ENCODE results near the gene GLCE. TPM values are rescaled to one million over a fixed set of nuclear protein-coding genes. Genes with fewer than 3 reads are reported as not detected.
"Not testable (repeated sequence)": the region's sequence is repeated elsewhere in the genome, so short reads cannot be mapped to it uniquely, and the experiment has no call there.

The GLCE gene
- polyA plus RNA-seq, 3 donors, result 42.4 to 48.3 (median 44.7) TPM

DNA sequence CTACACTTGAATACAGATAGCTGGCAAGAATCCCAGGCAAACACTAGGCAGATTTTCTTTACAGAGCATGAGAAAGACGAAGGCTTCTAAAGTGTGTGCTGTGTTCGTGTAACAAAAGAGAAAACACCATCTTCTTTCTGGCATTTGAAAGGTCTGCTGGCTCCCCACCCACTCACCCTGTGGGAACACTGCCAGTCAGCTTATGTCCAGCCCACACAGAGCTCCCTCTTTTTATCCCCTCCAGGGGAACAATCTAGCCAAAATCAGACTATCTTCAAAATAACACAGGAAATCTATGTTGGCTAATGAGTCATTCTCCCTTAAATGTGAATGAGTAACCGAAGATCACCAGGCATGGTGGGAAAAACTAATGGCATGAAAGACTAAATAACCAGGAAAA lies 92.7 kb downstream of the GLCE start:
- no peak for DNase-seq

DNA sequence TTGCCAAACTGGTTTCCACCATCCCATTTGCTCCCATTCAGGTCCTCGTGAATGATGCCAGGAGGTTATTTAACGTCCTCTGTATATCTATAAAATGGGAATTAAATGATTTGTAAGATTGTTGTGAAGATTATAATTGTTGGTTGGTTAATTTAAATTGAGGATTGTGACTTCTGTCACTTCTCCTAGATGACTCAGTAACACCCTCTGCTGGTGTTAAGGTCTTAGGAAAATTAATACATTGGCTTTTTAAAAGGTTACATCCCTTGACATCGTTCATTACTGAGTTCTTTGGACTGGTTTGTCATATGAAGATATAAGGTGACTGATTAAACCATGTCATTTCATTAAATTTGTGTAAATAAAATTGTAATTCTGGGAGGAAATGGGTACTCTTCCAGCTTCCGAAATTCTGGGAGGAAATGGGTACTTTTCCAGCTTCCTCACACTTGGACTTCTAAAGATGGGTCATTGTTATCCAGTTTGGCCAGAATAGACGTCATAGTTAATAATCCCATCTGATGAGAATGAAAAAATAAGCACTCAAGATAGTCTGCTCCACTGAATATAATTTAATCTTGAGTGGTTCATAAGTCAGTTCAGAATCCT lies 105.0 kb downstream of the GLCE start:
- no peak for DNase-seq

DNA sequence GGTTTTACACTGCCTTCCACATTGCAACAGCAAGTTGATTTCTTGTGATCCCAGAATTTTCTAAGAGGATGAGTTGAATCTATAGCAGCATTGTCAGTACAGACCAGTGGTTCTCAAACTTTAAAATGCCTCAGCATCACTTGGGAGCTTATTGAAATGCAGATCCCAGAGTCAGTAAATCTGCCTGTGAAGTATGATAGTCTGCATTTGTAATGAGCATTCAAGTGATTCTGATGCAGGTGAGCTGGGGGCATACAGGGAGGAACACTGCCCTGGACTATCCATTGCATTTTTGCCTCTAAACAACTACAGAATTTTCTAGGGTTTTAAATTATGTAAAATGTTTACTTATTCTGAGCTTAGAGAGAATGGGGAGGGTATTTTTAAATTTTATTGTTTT lies 110.8 kb downstream of the GLCE start:
- no peak for DNase-seq

GRCh38 chr15:69272139-69272538 lies 111.7 kb downstream of the GLCE start:
- DNase-seq, result no peak

GRCh38 chr15:69272891-69273290 lies 112.5 kb downstream of the GLCE start:
- DNase-seq, result no peak

DNA sequence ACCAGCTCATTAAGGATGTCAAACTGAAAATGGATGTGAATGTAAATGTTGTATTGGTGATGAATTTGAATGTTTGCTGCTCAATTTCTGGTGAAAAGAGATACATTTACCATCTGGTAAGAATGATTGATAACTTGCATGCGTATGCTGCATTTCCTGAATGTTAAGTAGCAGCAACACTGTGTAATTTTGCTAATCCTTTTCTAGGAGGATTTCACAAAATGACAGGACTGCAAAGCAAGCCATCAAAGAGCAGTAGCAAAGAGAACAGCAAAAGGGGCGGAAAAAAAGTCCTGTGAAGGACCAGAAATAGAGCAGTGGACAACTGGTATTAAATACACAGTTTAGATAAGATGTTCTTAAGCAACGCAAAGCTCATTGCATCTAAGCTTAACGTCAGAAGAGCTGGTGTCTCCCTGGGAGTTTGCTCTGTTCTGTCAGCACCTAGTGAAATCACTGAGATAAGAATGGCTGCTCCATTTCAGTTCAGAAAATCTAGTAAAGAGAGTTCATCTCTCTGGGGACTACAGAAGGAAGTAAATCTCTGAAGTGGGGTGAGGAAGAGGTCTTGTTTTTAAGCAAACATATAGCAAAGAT lies 114.7 kb downstream of the GLCE start:
- no peak for DNase-seq

DNA sequence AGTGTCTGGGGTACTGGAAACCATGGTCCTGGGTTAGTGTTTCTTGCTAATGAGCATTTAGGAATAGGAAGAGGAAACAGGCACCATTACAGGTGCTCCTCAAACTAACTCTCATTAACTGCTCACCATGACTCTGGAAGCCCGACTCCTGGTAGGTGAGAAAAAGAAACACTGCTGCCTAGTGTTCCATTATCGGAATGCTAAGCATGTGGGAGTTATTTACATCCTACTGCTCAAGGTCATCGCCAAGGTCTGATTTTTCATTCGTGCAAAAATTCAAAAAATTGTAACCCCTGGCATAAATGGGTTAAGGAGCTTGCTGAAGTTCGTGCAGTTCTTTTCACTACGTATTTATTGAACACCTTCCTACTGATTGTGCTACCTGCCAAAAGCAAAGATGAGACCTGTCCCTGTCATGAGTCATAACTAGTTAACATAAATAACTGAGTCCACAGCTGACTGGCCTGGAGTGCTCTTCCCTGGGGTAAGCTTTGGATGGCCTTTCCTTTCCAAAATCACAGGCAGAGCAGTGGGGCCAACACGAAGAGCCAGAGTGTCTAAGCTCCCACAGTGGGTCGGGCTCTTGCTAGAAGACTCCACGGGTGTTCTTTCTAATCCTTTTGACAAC lies 115.6 kb downstream of the GLCE start:
- no peak for DNase-seq

DNA sequence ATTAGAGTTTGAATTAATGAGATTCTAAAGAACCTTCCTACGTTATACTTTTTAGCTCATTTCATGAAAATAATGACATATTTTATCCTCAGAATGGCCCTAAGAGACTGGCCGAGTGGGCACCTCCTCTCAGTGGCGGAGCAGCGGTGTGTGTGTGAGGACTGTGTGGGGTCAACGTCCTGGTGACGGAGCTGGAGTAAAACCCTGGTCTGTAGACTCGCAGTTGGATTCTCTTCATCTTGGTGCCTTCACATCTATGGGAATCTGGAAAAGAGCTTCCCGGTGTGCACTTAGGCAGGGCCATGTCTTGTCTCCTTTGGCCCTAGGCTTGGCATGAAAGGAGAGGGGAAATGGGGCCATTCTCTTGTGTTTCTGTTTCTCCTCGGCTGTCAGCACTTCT lies 116.9 kb downstream of the GLCE start:
- DNase-seq, result no peak

- DNase-seq, result no peak
These were observed 119.2 kb downstream of the GLCE start for GRCh38 chr15:69279636-69280035.

DNA sequence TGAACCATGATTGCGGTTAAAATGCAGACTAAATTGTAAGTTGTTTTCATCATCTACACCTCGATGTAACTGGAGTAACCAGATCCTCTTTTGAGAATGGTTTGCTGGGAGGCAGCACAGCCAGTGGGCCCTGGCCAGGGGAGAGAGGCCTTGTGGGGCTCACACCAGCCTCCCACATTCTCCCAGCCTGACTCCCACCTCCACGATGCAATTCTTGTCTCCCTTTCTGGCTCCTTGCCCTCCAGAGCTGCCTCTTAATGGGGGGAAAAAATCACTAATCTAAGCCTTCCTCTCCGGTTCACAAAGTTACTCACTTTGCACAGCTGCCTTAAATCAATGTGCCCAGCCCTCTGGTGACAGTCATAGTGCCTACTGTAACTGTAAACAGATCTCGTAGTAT lies 120.3 kb downstream of the GLCE start:
- DNase-seq, result no peak

DNA sequence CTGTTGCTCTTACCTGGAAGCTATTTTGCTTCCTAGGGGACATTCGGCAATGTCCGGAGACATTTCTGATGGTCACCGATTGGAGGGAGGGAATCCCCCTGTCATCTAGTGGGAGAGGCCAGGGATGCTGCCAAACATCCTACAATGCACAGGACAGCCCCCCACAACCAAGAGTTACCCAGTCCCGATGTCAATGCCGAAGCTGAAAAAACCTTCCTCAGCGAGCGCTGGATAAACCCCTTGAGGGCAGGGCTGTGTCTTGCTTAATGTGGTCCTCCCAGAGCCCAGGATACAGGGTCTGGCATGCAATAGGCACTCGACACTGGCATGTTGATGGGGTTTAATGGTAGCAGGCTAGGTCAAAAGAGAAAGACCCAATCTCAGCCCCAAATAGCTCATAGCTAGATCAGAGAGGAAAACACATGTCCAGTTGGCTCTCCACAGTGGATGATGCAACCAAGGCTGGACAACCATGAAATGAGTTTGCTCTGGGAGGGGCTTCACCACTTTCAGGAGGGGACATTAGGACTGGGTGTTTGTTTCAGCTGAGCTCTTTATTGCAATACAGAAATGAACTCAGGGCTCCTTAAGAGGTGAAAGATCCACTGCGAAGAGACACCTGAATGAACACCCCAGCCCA lies 121.8 kb downstream of the GLCE start:
- DNase-seq, result no peak

- no peak for DNase-seq
These were observed 125.4 kb downstream of the GLCE start for GRCh38 chr15:69285834-69286233.

DNA sequence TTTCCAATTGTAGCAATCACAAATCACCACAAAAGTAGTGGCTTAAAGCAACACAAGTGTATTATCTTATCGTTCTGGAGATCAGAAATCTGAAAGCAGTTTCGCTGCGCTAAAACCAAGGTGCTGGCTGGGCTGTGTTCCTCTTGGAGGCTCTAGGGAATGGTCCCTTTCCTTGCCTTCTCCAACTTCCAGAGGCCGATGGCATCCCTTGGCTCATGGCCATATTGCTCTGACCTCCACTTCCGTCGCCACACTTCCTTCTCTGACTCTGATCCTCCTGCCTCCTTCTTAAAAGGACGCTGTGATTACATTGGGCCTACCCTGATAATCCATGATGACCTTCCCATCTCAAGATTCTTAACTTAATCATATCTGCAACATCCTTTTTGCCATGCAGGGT lies 127.6 kb downstream of the GLCE start:
- DNase-seq, result no peak

- no peak for DNase-seq
These were observed 128.3 kb downstream of the GLCE start for GRCh38 chr15:69288531-69289341.

- DNase-seq, result no peak
These were observed 129.1 kb downstream of the GLCE start for GRCh38 chr15:69289342-69290146.

GRCh38 chr15:69290346-69291164 lies 130.1 kb downstream of the GLCE start:
- no peak for DNase-seq

GRCh38 chr15:69291651-69292050 lies 131.2 kb downstream of the GLCE start:
- DNase-seq, result not testable (repeated sequence)

DNA sequence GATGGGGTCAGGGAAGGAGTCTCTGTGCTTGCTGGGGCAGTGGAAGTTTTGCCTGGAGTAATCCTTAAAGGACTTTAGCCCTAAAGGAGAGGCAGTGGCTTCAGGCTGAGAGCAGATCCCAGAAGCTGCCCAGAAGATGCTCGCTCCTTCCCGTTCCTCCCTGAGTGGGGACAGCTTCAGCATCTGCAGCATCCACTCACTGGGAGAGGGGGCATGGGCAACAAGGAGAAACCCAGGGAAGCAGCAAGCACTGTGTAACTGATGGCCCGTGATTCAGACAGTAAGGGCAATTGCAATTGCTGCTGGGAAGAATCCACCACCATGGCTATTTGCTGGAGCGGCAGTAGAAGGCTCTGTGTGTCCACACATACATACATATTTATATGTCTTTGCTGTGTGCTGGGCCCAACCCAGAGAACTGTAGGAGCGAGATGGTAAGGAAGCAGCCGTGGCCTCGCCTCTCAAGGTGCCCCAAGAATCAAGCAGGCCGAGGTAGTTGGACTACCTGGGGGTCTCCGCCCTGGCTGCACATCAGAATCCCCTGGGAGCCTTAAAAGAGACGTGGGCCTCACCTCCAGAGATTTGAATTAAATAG lies 132.5 kb downstream of the GLCE start:
- no peak for DNase-seq

DNA sequence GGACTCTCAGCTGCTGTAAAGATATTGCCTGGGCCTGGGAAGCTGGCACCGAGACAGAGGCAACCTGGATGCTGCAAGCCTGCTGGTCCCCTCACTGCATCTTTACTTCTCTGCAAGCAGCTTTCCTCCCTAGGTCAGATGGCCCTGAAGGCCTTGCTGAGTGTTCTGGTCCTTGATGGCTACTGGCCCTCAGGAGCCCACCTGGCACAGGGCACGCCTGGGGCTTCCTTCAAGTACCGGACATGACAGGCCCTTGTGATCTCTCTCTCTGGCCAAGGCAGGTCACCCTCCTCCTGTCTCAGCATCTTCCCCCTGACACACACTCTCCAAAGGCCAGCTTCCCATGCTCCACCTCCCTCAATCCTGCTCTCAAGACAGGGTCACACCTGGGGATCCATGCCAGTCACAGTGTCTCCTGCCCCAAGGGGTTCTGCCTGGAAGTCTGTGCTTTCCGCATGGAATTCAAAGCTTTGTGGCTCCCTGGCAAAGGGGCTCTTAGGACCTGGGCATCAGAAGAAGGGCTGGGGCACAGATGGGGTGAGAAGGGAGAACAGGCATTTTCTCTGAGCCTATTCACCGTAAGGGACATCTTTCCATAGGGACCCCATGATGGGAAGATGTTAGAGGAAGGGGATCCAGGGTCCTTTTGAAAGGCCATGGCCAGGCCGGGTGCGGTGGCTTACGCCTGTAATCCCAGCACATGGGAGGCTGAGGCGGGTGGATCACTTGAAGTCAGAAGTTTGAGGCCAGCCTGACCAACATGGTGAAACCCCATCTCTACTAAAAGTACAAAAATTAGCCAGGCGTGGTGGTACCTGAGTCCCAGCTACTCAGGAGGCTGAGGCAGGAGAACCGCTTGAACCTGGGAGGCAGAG lies 133.5 kb downstream of the GLCE start:
- DNase-seq, result no peak
